GM21367 (cell line): ENCODE data around the gene GRK5.
A peak's percentile ranks its signal among the peaks of the same experiment; 100 is the strongest.
"Not testable (repeated sequence)": the region's sequence is repeated elsewhere in the genome, so short reads cannot be mapped to it uniquely, and the experiment has no call there.

Experiments used
- ATAC-seq: cut with Tn5 transposase; IDR thresholded peaks from one replicate; pipeline ENCODE4 v1.9.1; 2021; ENCODE audit not compliant: unreplicated experiment

GRK5 gene

DNA sequence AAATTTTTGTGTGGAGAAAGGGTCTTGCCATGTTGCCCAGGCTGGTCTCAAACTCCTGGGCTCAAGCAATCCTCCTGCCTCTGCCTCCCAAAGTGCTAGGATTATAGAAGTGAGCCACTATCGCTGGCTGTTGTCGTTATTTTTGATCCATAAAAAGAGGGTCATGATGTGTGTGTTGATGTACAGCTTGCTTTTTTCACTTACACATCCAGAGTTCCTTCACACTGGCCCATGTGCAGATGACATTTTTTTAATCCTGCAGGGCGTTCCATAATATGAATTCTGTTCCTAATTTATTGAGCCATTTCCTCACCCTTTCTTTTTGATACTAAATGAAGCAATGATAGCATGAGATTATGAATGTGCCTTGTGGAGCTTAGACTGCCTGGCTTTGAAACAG, 40.8 kb downstream of the GRK5 start:
- no peak for ATAC-seq

GRCh38 chr10:119248681-119249080, 41.3 kb downstream of the GRK5 start:
- ATAC-seq: no peak

DNA sequence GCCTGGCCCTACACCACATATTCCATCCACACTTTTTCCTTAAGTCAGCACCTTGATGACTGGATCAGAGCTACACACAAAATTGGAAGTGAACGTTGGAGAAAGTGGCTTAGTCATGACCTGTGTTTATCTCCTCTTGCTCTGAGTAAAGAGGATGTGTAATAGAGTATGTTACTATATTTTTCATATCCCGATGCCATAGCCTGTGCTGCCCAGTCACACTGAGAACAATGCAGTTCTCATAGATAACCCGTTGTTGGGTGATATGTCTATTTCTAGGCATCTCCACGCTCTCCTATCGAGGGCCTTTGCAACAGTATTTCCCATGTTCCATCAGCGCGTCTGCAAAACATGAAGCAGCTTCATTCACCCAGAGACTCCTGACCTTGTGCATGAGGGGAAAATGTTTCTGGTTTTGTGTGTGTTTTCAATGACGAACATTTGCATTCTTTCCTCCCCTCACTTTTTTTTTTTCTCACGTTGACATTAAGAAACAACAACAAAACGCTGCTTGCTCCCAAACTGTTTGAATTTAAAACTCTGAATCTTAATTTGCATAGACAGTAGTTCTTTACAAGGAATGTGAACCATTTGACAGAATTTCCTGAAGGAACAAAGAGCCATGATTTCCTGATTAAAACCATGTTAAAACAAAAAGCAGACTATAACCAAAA, 43.4 kb downstream of the GRK5 start:
- no peak for ATAC-seq

DNA sequence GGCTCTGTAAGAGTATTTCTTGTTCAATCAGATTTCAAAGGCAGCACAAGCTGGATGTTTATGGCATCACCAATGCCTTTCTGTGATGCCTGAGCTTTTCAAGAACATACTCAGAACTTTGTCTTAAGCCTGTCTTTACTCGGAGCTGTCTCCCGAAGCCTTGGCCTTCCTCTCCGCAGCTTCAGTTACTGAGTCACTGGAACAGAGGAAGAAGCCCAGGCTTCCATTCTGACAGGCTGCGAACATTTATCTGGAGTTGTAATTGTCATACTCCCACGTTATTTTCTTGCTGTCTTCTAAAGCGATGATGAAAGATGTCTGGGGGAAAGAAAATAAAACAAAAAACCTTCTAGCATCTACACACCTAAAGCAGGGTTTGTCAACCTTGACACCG, 43.9 kb downstream of the GRK5 start:
- ATAC-seq: no peak

DNA sequence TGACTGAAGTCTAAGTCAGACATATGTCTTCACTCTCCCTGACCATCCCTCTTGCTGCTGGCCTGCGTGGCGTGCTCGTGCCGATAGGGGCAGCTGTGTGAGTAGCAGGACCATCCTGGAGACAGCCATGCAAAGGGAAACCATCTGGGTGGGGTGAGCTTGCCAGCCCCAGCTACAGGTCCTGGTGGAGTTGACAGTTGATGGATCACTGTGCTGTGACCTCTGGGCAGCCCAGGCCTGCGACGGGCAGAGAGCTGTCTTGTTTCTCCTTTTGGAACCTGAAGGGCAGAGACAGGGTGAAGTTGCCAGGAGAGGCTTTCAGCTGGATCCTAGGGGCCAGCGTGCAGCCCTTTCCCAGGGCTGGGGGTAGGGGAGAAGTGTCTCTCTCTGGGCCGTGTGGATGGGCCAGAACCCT, 44.7 kb downstream of the GRK5 start:
- ATAC-seq: no peak

DNA sequence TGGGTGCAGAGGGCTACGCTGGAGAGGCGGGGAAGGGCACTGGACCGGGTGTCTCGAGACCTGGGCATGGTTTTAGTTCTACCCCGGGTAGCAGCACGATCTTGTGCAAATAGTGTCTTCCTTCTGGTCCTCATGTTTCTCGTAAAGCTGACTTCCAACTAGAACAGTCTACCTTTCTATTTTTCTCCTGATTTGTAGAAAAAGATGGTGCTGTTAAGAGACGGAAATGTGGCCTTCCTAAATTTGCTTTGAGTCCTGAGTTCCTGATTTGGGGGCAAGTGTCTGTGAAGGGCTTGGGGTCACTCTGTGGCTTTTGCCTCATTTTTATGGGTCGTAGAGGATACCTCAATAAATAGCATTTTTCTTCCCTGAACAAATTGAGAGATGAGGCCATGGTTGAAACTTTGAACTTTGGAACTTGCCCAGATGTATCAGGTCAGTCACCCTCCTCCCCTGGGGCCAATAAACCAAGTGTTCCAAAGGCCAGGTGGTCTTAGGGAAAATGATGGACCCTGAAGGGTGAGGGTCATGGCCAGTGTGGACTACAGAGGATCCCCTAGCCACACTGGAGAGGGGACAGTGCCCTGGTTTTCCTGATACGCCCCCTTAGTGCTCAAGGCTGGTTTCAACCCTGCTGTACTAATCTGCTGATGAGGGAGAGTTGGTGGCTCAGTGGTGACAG, 45.2 kb downstream of the GRK5 start:
- no peak for ATAC-seq

DNA sequence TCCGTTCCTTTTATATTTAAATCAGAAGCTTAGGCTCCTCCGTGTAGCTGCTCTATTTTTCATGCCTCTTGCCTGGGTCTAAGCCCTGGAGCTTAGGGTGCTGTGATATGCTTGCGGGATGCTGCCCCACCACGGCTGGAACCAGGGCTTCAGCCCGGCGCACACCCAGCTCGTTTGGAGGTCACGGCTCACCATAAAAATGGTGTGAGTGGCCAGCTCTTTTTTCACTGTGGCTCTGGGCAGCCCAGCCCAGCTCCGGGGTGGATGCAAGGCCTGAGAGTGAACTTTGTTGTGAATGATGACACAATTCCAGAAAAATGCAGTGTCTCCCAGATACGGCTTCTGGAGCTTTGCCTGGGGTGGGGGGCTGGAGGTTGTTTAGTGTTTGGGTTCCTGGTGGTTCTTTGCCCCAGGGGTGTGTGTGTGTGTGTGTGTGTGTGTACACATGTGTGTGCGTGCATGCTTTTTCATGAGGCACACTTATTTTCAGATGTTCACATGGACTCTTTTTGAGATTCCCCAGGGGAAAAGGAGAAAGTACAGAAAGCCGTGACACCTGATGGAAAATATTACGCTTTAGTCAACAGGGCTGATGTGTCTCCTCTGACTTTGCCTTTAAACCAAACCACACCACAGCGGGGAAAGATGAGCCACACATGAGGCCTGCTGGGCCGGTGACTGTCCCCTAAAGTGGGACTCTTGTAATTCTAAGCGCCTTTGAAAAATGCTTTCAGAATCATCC, 46.2 kb downstream of the GRK5 start:
- no peak for ATAC-seq

DNA sequence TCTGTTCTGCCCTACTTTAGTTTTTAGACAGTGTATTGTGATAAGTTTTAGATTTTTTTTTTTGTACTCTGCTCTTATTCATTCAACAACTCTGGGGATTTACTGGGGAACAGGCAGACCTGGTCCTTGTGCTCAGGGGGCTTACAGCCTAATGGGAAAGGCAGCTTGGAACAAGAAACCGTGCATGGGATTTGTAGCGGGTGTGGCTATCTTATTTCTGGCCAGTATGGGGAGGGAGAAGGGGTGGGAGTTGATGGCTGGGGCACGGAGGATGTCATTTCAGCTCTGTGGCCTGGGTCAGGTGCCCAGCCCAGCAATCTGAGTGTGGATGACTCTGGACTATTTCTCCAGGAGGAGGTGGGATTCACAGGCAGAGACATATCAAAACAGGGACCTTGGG, 47.0 kb downstream of the GRK5 start:
- ATAC-seq: no peak

DNA sequence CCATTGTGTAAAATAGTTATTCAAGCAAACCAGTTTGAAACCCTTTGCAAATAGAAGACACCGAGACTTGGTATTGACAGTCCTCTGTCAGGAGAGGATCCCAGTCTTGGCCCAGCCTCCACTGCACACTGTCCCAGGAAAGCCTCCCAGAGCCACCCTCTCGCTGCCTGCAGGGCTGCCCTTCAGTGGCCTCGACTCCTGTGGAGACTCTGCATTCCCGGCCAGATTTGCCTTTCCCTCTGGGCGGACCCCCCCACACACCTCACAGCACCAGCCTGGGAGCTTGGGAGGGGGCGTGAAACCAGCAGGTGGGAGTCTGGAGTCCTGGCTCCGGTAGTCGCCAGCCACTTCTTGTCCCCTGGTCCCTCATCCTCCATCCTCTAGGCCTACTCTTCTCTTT, 48.7 kb downstream of the GRK5 start:
- ATAC-seq: no peak

DNA sequence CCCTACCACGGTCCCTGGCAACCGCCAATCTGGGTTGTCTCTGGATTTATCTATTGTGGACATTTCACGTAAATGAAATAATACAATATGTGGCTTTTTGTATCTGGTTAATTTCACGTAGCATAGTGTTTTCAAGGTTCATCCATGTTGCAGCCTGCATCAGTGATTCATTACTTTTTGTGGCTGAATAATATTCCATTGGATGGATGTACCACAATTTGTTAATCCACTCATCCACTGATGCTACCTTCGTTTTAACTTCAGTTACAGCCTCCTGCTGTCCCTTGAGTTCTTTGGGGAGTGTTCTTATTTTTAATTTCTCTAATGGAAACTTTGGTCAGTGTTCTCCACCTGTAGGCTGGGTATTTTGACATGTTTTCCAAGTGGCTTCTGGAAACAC, 49.5 kb downstream of the GRK5 start:
- no peak for ATAC-seq

DNA sequence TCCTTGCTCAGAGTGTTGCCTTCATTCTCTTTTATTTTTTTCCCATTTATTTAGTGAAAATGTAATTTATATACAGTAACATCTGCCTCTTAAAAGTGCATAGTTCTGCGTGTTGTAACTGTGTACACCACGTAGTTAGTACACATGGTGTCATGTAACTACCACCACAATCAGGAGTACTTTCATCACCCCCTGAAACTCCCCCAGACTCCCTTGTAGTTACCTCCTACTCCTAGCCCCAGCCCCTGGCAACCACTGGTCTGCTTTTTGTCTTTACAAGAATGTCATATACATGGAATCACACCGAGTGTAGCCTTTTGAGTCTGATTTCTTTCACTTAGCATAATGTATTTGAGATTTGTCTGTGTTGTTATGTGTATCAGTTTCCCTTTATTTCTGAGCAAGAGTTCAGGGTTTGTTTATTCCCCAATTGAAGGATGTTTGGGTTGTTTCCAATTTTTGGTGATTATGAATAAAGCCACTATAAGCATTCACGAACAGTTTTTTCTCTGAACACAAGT, 50.6 kb downstream of the GRK5 start:
- no peak for ATAC-seq

DNA sequence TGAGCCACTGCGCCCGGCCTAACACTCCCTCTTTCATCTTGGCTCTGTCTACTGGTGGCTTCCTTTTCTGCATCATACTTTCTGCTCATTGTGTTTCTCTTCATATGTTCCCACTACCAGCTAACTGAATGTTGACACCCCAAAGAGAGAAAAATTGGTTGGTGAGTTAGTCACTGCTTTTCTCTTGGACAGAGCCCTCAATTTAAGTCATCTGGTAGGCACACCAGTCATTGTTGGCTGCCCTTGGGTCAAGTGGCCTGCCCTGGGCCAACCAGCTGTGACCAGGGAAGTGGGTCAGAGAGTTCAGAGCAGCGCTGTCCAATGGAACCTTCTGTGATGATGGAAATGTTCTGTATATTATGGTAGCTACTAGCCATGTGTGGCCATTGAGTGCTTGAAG, 52.0 kb downstream of the GRK5 start:
- no peak for ATAC-seq

DNA sequence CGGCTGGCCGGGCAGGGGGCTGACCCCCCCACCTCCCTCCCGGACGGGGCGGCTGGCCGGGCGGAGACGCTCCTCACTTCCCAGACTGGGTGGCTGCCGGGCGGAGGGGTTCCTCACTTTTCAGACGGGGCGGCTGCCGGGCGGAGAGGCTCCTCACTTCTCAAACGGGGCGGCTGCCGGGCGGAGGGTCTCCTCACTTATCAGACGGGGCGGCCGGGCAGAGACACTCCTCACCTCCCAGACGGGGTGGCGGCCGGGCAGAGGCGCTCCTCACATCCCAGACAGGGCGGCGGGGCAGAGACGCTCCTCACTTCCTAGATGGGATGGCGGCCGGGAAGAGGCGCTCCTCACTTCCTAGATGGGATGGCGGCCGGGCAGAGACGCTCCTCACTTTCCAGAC, 53.6 kb downstream of the GRK5 start:
- not testable (repeated sequence) for ATAC-seq

DNA sequence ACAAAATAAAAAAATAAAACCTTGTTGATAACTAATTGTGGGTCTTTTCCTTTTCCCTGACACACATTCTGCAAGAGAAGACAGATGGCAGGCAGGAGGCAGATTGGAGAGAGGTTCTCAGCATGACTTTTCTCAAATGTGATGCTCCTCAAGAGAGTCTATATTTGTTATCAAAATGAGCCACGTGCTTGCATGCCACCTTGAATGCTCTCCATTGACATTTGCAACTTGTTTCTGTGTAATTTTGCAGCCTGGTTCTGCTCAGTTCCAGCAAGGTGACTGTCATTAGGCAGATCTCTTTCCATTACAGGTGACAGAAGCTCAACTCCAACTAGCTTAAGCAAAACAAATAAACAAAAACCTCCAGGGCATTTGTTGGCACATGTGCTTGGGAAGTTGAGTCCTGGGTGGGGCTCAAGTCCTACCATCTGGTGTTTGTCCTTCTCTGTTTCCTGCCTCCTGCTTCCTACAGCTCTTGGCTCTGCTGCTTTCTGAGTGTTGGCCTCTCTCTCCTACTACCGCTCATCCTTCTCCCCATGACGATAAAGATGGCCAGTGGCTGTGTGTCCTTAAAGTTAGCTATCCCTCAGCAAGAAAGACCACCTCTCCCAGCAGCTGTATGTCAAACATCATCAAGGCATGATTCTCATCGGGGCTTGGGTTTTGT, 56.7 kb downstream of the GRK5 start:
- ATAC-seq: no peak

- no peak for ATAC-seq
Observed at GRCh38 chr10:119265691-119266090, 58.3 kb downstream of the GRK5 start.

- no peak for ATAC-seq
Observed at GRCh38 chr10:119267384-119267783, 60.0 kb downstream of the GRK5 start.

DNA sequence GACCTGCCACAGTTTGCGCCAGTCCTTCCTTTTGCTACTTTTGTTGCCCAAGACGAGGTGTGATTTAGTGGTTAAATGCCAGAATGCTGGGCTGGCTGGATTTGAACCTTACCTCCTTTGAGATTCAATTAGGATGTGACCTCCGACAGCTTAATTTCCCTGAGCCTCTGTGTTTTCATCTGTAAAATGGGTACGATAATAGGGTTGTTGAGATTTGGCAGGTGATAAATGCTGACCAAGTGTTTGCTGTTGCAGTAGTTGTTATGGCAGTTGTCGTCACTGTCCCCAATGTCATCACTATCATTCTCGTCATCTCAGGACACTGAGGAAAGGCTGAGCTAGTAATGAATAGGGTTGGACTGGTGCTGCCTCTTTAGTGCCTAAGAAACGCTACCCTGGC, 61.1 kb downstream of the GRK5 start:
- no peak for ATAC-seq

GRCh38 chr10:119268871-119269506, 61.6 kb downstream of the GRK5 start:
- ATAC-seq: peak; percentile 82

GRCh38 chr10:119269737-119270136, 62.4 kb downstream of the GRK5 start:
- ATAC-seq: no peak

- ATAC-seq: no peak
Observed at GRCh38 chr10:119270762-119271366, 63.5 kb downstream of the GRK5 start.

- not testable (repeated sequence) for ATAC-seq
Observed at GRCh38 chr10:119272338-119272734, 65.0 kb downstream of the GRK5 start.
